PFSK-1 (cell line): ENCODE results near the gene TGOLN2.

Source experiments
- FOXP2 ChIP-seq: optimal IDR thresholded peaks from 2 replicates; pipeline ENCODE3; 2011; ENCODE audit warnings: borderline replicate concordance, control low read depth, inconsistent platforms; ENCODE audit not compliant: insufficient read depth; ENCODE audit errors: extremely low read length, extremely low read depth
- POLR2AphosphoS5 ChIP-seq: IDR thresholded peaks from 2 replicates; pipeline ENCODE4 v1.6.1; 2012; ENCODE audit warnings: low read depth, mild to moderate bottlenecking, control low read depth, low read length, moderate library complexity
- REST ChIP-seq, 2 experiments: IDR thresholded peaks; 2 replicates each; pipeline versions ENCODE4 v1.6.1 to v1.8.0; 2011 to 2012; ENCODE audit warnings: low read depth in 2 of 2, low read length in 2 of 2, control low read depth in 1 of 2, inconsistent platforms in 1 of 2, mild to moderate bottlenecking in 1 of 2, moderate library complexity in 1 of 2; ENCODE audit not compliant: insufficient read depth in 1 of 2
- SIN3A ChIP-seq: IDR thresholded peaks from 2 replicates; pipeline ENCODE4 v1.6.1; 2012; ENCODE audit warnings: mild to moderate bottlenecking, low read length, moderate library complexity, borderline replicate concordance; ENCODE audit not compliant: insufficient read depth
- TAF1 ChIP-seq: IDR thresholded peaks from 2 replicates; pipeline ENCODE4 v1.6.1; 2012; ENCODE audit warnings: low read length, control low read depth, borderline replicate concordance; ENCODE audit not compliant: insufficient read depth

The TGOLN2 gene

GRCh38 chr2:85355073-85355410, 27.3 kb upstream of the TGOLN2 start:
- TF ChIP-seq FOXP2 (no peak), POLR2AphosphoS5 (no peak), TAF1 (no peak), SIN3A (no peak), REST (IDR thresholded peaks at IDR 0.05; ENCODE audit: insufficient read depth in 1 of 2, low read depth in 2 of 2, low read length in 2 of 2) (no peak)

GRCh38 chr2:85354286-85355072, 26.7 kb upstream of the TGOLN2 start, which contains the start of the genes ELMOD3 and RETSAT:
Gene ELMOD3, plus strand, starts transcription at chr2:85354769. Its CDS starts 2,430 bp downstream, at chr2:85357199.
Gene RETSAT, minus strand, starts transcription at chr2:85354528. Its CDS starts 21 bp downstream, at chr2:85354507.
- peak; percentile 99 for TF ChIP-seq TAF1
- TF ChIP-seq REST (IDR thresholded peaks at IDR 0.05; ENCODE audit: insufficient read depth in 1 of 2, low read depth in 2 of 2, low read length in 2 of 2) = peak; percentile 66 to 76
- peak; percentile 87 for TF ChIP-seq FOXP2
- TF ChIP-seq POLR2AphosphoS5 = peak; percentile 98
- TF ChIP-seq SIN3A = no peak; the same call in 1 of the 2 replicates

- 0 out of 2 replicates have a peak, but pooled peaks have one; percentile 16 for TF ChIP-seq SIN3A
- TF ChIP-seq FOXP2 = no peak
- TF ChIP-seq TAF1 = no peak
- no peak for TF ChIP-seq POLR2AphosphoS5
Observed at GRCh38 chr2:85353876-85354285, 26.1 kb upstream of the TGOLN2 start.

- TF ChIP-seq TAF1 (no peak), SIN3A (no peak), POLR2AphosphoS5 (no peak), FOXP2 (no peak), REST (IDR thresholded peaks at IDR 0.05; ENCODE audit: insufficient read depth in 1 of 2, low read depth in 2 of 2, low read length in 2 of 2) (no peak)
Observed at GRCh38 chr2:85347599-85347998, 19.8 kb upstream of the TGOLN2 start.

GRCh38 chr2:85344356-85344954, 16.7 kb upstream of the TGOLN2 start:
- TF ChIP-seq SIN3A = no peak
- TF ChIP-seq FOXP2 = no peak
- TF ChIP-seq REST (IDR thresholded peaks at IDR 0.05; ENCODE audit: insufficient read depth in 1 of 2, low read depth in 2 of 2, low read length in 2 of 2) = no peak
- TF ChIP-seq TAF1 = no peak
